NCI-H345 treated with DMSO at 0.1 percent for 48 hours (cell line): ENCODE measurements around the gene GBF1.

ENCODE experiments used
- DNase-seq: peaks from one replicate; lab custom pipeline; 2025; ENCODE audit not compliant: unreplicated experiment; lab: John Stamatoyannopoulos, UW

Gene GBF1

DNA sequence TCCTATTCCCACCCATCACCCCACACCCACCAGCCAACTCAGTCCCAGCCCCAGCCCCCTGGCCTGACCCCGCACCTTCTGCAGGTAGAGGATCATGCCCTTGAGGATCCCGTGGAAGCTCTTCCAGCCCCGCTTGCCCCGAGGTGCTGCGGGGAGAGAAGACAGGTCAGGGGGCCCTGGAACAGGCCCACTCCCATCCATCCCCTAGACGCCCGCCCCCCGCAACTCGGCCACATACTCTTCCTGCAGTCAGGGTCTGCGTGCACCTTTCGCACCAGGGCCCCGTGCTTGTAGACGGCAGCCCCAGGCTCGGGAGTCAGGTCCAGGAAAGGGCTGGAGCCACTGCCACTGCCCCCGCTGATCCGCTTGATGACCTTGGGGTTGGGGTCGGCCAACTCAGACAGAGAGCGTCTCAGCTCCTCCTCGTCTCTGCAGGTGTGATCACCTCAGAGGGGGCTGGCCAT is 159.8 kb downstream of the GBF1 start:
- DNase-seq: no peak

DNA sequence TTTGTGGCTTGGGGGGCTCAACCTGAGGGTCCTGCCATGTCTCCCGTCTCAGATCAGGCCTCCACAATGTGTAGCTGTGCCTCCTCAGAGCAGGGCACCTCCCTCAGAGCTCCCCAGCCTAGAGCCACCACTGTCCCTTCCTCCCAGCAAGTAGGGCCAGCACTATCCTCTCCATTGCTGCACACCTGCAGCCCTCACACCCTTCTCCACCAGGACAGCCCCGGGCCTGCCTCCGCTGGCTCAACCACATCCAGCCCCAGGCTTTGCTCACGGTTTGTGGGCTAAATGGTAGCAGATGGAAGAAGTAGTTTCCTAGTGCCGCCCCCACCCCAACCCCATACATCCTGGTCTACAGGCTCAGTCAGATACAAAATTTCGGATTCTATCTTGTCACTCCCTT is 160.3 kb downstream of the GBF1 start:
- no peak for DNase-seq

DNA sequence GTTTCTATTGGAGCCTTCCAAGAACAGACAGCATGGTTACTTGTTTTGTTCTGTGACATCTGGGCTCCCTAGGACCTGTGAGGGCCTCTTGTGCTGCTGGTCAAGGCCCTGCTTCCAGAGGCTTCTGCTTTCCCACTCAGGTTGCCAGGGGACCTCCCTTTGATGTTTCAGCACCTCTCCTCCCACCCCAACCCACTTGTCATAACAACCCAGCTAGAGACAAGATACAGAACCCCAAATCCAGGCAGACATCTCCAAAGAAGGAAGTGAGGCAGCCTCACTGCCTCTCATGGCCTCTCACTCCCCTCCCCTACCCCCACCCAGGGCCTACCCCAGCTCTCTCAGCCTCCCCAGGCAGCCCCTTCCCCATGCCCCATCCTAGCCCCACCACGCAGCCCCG is 161.5 kb downstream of the GBF1 start:
- DNase-seq: no peak

DNA sequence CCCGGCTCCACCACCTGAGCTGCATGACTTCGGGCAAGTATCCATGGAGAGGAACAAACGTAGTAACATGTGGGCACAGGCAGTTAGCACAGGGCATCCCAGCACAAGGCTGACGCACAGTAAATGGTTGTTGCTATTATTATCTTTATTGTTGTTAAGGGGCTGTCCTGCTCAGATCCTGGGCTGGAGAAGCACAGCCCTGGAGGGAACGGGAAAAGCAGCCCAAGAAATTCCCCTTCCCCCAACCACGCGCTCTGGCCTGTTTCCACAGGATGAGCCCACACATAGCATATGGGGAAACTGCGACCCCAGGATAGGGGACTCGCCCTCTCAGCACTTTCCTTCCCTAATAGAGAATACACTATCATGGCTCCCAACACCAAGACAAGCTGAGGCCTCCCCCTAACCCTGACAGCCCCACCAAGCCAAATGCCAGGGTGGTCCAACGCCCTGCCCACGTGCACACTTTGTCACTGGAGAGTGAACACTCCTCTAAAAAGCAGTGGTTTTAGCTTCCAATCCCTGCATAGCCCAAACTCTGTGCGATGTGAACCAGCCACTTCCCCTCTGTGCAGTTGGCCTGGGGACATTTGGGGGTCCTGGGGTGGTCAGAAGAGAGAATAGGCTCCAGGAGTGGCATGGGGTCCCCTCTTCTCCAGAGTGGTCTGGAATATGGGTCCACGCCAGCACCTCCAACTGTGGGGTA is 162.2 kb downstream of the GBF1 start:
- DNase-seq: no peak

DNA sequence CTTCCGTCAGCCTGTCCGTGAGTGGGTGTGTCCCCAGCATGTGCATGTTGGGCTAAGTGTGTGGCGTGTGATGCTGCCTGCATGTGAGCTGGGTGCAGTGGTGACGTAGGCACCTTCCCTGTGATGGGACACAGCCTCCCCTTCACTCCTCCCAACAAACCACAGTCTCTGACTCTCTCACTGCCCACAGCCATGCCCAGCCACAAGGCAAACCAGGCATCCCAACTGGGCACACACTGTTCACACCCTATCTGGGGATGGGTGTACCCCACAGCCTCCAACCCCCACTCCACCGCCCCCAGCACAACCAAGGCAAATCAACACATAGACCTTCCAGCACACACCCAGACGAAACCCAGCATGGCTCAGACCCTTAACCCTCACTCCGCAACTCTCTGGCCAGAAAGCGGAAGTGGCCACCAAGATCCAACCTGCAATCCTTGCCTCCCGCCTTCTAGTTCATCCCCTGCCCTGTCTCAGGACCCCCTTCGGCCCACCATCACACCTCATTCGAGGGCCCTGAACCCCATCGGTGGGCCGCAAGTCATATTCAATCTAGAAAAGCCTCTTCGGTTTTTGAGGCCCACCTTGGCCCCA is 162.9 kb downstream of the GBF1 start:
- no peak for DNase-seq

DNA sequence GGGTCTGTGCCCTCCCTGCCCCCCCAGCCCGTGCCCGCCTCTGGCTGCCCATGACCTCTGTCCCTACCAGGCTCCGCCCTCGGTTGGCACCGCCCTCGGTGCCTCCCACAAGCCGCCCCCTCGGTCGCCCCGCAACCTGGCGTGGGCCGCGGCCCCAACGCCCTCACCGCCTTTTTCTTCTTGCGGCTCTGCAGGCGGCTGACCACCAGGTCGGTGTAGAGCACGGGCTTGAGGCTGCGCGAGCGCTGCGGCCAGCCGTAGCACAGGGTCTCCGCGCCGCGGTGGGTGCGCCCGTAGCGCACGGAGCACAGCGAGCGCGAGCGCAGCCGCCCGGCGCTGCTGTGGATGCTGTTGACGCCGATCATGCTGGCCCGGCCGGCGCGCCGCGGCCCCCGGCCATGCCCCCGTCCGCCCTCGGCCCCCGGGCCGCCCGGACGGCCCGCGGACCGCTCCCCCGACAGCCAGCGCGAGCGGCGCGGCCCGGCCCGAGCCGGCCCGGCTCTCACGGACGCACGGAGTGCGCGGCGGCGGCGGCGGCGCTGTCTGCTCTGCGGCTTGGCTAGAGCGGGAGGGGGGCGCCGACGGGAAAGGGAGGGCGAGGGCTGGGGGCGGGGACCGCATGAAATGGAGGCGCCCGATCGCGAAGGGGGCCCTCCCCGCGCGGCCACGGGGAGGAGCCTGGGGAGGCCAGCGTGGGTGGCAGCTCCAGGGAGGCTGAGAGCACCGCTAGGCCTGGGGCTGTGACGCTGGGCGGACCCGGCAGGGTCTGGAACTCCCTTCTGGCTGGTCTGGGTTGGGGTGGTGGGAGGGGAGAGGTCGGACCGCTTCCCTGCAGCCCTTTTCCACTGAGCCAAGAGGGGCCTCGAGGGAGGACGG is 163.6 kb downstream of the GBF1 start:
- no peak for DNase-seq

DNA sequence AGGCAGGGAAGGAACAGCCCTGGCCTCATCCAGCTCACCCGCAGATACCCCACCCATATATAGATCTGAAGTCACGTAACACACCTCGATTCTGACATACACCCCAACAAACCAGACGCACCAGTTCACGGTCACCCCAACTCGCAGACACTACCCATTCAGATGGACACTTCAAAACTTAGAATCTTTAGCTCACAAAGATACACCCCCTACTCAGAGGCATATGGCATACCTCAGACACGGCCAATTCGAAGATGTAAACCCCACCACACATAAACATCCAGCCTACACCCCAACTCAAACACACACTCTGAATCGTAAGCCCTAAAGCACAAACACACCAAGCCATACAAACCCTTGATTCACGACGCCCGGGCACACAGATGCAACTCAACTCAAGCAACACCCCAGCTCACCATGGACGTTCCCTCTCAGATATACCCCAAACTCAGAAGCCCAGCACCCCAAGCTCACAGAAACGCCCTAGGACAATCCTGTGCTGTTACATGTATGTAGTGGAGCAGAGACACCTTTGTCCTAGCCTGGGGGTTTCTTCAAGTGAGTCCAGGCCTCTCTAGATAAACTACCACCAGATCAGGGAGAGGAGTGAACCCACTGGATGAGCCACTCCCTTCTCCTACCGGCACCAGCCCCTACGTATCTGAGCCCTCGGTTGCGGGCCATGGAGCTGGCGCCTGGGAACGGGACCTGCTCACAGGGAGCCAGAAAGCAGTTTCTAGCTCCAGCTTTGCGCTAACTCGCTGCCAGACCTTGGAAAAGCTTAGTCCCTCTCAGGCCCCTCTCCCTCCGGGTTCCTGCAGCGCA is 164.5 kb downstream of the GBF1 start:
- DNase-seq: no peak

DNA sequence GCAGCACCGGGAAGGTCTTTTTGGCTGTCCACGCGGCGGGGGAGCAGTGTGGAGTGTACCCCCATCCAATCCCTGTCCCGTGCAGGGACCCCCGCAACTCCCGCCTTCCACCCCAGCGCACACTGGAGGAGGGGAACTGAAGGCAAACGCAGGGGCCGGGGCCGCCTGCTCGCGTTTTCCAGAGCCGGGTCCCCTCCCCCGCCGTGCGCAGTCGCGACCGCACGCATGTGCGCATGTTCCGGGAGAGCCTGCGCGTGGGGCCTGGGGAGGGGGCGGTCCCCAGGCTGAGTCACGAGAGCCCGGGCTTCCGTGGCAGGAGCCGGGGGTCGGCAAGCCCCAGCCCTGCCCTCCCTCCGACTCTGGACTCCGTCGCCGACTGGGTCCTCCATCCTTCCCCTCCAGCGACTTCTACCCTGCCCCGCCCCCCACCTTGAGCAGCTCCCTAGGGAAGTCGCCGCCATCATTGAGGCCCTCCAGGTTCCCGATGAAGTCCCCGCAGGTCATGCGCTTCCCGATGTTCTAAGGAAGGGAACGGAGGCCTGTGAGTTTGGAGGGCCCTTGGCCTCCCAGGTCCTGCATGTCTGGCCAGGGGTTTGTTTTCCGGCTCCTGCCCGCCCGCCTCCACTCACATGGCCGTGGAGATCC is 165.2 kb downstream of the GBF1 start:
- no peak for DNase-seq

DNA sequence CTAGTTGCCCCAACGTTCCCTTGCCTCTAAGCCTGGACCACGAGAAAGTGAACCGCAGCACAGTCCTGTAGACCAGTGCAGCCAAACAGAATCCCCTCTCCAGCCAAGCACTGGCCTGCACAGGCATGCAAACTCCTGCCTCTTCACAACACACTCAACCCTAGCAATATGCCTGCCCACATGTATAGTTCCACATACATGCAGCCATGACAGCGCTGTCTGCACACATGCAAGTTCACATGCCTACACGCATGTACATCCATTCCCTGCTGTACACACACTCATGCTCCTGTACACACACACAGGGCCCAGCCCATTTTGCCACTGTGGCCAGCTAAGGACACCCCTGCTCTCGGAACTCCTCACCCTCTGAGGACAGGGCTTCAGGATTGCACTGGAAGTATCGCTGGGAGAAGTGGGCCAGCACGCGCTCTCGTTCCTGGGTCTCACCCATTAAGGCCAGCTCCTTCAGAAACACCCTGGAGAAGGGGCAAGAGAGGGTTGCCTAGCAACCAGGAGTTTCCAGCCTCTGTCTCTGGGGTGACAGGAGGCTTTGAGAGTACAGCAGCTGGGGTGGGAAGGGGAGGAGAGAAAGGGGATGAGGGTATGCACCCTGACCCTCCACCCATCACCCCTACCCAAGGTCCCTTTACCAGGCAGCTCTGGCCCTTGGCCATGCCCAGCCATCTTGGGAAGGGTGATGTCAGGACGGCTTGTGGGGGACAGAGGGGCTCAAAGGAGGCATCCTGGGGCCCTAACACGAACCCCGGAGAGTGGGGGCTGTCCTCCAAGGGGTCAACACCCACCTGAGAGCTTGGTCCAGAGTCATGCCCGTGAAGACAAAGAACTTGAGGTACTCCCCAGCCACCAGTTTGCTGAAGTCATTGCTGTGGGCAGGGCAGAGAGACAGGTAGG is 166.3 kb downstream of the GBF1 start:
- no peak for DNase-seq

DNA sequence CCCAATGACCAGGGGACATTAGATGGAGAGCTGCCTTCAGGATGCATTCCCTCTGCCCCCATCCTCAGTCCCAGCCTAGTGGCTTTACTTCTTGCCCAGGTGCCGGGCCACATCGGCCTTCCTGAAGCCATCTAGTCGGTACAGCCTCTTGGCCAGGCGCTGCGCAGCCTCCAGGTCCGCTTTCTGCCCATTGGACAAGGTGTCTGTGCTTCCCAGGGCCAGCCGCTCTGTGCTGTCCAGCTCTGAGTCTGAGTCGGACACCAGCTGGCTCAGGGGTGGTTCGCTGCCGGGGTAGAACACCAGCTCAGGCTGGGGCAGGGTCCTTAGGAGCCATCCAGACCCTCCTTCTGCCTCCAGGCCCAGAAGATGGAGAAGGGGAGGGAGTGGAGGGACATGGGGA is 167.0 kb downstream of the GBF1 start:
- no peak for DNase-seq

DNA sequence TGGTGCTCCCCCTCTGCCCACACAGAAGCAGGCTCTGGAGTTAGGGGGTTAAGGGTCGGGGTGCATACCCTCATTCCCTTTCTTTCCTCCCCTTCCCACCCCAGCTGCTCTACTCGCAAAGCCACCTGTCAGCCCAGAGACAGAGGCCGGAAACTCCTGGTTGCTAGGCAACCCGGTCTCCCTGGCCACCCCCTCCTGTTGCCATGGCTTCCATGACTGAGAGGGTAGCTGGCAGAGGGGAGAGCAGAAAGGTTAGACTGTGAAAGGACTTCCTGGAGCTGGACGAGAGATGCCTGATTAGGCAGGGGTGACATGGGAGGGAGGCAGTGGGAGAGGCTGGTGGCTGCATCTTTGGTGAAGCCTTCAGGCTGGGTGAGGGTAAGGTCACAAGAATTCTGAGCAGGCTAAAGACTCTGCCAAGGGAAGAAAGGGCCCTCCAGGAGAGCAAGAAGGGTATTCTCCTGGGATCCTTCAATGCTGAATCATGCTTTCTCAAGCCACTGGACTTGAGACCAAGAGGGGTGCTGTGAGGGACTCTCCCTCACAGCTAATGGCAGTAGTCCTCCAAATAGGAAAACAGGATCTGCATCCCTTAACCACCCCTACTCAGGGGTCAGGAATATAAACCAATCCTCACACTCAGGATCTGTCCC is 167.8 kb downstream of the GBF1 start:
- DNase-seq: peak; percentile 15

DNA sequence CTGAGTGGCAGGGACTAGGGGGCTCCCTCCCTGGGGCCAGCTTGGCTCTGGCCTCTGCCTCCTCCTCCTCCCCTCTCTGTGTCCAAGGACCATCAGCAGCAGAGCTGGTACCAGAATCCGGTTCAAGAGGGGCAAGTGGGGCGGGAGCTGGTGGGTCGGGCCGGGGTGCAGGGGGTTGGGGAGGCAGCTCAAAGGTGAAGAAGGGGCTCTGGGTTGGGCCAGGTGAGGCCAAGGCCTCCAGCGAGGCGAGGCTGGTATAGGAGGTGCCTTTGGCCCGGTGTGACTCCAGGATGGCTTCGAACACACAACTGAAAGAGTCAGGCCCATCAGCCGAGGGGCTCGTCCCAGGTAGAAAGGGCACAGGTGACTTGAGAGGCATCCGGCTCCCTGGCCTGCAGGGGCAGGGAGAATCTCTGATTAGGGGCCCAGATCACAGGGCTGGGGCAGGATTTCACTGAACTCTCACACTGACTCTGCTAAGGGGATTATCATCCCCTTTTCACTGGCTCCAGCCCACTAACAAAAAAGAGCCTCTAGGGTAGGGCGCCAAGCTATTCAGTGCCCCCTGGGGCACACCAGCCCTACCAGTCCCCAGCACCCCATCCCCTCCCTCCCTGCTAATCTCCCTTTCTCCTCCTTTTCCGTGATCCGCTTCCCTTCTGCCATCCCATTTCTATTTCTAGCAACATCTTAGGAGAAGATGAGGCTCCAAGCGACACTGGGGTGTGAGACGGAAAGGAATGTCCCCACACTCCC is 168.7 kb downstream of the GBF1 start:
- no peak for DNase-seq

DNA sequence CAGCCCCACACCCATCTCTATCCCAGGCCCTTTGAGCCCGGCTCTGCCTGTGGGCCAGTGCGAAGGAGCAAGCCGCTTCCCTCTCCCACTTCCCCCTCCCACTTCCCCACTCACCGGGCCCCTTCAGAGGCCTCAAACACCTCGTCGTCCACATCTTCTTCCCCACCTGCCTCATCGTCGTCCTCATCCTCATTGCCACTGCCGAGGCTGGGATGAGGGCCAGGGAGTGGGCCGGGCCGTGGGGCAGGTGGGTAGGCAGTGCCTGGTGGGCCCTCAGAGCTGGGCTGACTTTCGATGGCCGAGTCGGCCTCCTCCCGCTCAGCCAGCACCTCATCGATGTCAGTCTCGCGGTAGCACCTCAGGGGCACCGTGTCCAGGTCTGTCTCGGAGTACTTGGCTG is 169.4 kb downstream of the GBF1 start:
- DNase-seq: no peak

DNA sequence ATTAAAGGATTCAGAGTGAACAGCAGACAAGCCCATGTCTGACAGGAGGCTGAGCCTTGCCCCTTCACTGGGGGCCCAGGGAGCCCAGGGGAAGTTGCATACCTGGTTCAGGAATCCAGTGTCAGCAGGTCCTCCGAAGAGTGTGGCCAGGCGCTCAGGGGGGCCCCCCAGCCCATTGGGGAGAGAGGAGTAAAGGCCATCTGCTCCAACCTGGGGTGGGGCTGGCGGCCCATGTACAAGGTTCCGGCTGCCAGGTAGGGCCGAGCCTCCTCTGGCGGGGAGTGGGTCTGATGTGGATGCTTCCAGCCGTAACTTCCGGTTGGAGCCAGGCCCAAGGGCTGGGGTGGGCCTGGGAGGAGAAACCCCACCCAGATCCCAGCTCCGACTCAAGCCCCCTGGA is 171.0 kb downstream of the GBF1 start:
- no peak for DNase-seq

DNA sequence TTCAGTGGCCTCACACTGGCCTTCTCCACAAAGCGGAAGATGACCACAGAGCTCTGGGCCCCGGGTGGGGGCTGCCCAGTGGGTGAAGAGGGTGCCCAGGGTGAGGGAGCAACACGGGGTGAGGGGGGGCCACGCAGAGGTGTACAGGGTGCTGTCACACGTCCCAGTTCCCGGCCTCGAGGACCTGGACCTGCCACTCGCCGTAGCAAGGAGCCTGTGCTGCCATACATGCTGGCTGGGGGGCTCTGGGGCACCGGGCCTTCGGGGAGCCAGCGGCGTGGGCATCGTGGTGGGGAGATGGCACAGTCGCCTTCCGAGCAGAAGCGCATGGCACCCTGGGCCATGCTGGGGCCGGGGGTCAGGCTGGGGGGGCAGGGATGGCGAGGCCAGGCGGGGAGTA is 171.4 kb downstream of the GBF1 start:
- no peak for DNase-seq

DNA sequence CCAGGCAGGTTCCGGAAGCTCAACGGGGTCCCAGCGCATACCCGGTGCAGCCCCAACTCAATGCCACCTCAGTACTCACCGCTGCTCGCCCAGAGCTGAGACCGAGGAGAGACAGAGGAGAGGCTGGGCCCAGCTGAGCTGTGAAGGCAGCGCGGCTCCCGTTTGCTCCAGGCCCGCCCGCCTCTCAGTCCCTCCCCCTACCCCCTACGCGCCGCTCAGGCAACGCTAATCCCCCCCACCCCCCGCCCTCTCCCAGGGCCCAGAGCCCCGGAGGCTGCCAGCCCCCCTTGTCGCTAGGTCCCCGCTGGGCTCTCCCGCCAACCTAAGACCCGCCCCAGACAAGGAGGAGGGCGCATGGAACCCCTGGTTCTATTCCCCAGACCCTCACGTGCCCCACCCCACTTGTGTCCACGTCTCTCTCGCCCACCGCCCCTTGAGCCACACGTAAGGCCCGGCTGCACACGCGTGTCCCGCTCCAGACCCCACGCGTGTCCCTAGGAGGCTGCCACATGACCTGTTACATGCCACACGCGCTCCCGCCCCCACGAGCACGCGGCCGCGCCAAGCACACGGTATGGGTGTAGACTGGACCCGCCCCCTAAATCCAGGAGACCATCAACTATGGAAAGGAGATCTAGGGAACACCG is 173.4 kb downstream of the GBF1 start, which contains the start of gene PSD:
Gene PSD, minus strand, starts transcription at position 164 of the 647 bp plus-strand sequence. CDS start 1,747 bp downstream, outside the sequence.
- DNase-seq: peak; percentile 36

DNA sequence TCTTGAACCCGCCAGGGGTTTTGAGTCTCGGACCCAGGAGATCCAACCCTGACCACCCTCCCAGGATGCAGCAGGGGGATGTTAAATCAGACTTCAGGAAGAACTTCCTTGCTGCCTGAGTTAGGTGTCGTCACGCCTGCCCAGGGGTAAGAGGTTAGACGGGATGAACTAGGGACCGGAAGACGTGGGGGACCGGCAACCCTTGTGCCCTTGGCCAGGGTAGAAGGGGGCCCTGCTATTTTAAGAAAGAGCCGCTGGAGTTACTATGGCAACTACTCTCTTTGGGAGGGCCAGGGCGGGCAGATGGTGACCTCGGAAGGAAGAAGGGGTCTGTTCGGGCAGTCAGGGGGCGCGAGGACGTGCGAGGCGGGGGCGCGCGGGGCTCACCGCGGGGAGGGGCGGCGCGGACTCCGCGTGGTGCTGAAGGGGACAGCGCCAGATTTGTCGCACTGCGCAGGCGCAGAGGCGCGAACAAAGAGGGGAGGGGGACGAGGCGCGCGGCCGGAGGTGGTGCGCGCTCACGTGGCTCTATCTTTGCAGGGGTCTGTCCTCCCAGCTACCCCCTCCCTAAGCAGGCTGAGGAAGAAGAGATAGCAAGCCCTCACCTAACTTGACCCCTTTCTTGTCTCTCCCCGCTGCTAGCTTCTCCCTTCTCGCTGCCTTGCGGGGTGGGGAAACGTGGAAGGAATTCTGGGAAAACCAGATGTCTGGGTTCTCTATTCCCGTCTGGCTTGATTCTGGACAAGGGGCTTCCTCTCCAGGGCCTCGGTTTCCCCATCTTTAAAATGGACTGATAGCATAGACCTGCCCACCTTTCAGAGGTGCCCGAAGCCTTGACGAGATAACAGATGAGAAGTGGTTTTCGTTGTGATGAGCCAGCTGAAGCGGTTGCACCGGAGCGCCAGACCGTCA is 174.2 kb downstream of the GBF1 start:
- peak; percentile 53 for DNase-seq
